PFSK-1 (cell line): Measurements from ENCODE around the gene DCC.

Experiments used
- FOXP2 ChIP-seq: optimal IDR thresholded peaks from 2 replicates; pipeline ENCODE3; 2011; ENCODE audit warnings: borderline replicate concordance, control low read depth, inconsistent platforms; ENCODE audit not compliant: insufficient read depth; ENCODE audit errors: extremely low read length, extremely low read depth
- POLR2AphosphoS5 ChIP-seq: IDR thresholded peaks from 2 replicates; pipeline ENCODE4 v1.6.1; 2012; ENCODE audit warnings: low read depth, mild to moderate bottlenecking, control low read depth, low read length, moderate library complexity
- REST ChIP-seq, 2 experiments: IDR thresholded peaks; 2 replicates each; pipeline versions ENCODE4 v1.6.1 to v1.8.0; 2011 to 2012; ENCODE audit warnings: low read depth in 2 of 2, low read length in 2 of 2, control low read depth in 1 of 2, inconsistent platforms in 1 of 2, mild to moderate bottlenecking in 1 of 2, moderate library complexity in 1 of 2; ENCODE audit not compliant: insufficient read depth in 1 of 2
- SIN3A ChIP-seq: IDR thresholded peaks from 2 replicates; pipeline ENCODE4 v1.6.1; 2012; ENCODE audit warnings: mild to moderate bottlenecking, low read length, moderate library complexity, borderline replicate concordance; ENCODE audit not compliant: insufficient read depth
- TAF1 ChIP-seq: IDR thresholded peaks from 2 replicates; pipeline ENCODE4 v1.6.1; 2012; ENCODE audit warnings: low read length, control low read depth, borderline replicate concordance; ENCODE audit not compliant: insufficient read depth

- TF ChIP-seq POLR2AphosphoS5 (no peak), TAF1 (no peak), SIN3A (no peak), REST (IDR thresholded peaks at IDR 0.05; ENCODE audit: insufficient read depth in 1 of 2, low read depth in 2 of 2, low read length in 2 of 2) (no peak), FOXP2 (no peak)
Observed at GRCh38 chr18:53028565-53028964, 688.6 kb downstream of the DCC start.
